Measurements from ENCODE around the gene CNIH2. TPM values are rescaled to one million over a fixed set of nuclear protein-coding genes. Genes with fewer than 3 reads are reported as not detected.

Gene CNIH2
- total RNA-seq, 1 experiment from 2014 or later = 1.3 TPM

DNA sequence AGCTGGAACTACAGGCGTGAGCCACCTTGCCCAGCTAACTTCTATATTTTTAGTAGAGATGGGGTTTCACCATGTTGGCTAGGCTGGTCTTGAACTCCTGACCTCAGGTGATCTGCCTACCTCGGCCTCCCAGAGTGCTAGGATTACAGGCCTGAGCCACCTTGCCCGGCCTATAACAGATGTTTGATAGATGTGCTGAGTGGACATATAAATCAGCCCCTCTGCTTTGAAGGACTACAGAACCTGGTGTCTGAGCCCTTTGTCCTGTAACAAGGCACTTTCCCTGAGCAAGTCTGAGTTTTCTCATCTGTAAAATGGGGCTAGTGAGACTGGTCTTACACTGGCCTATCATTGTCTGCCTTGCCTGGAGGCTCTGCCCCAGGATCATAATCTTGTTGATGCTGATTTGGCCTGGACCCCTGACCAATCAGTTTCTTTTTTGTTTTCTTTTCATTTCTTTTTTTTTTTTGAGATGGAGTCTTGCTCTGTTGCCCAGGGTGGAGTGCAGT is 51.2 kb downstream of the CNIH2 start:
- CTCF ChIA-PET = interaction anchor here (0.7 to 3.7 kb wide), 2 partner anchors 17 to 64 kb away, joined by 3 to 42 read pairs; no protein-coding TSS in a partner anchor
- Histone ChIP-seq H3K9me2 (ENCODE audit: insufficient read depth) (no peaks in the 10 kb centered on the region), H2AFZ (ENCODE audit: low read depth, low read length, poor library complexity, severe bottlenecking) (no peak overlapping the region), H3K27me3 (ENCODE audit: insufficient read depth, low read length) (no peaks in the 10 kb centered on the region), H3K36me3 (ENCODE audit: control insufficient read depth in 1 of 2, insufficient read depth in 2 of 2, low read length in 2 of 2) (peaks cover 2 to 13% of the 10 kb centered on the region in 2 experiments; a peak in 3 of 4 replicates), H3K27ac (ENCODE audit: low read depth, low read length) (peak overlapping the region; percentile 41; the same call in 1 of the 2 replicates), H3K9me3 (ENCODE audit: control insufficient read depth in 1 of 2, insufficient read depth in 1 of 2, low read depth in 1 of 2, low read length in 2 of 2) (no peaks in the 10 kb centered on the region), H3K4me2 (ENCODE audit: low read length) (peak overlapping the region; percentile 73; the same call in 1 of the 2 replicates), H3K9ac (ENCODE audit: low read length) (no peak overlapping the region), H3K4me3 (replicated peaks in 1 of 2; ENCODE audit: low read depth in 1 of 2, low read length in 2 of 2) (no peak overlapping the region), H3K4me1 (ENCODE audit: control insufficient read depth in 1 of 2, insufficient read depth in 2 of 2, low read length in 2 of 2) (peaks cover 17 to 57% of the 10 kb centered on the region in 2 experiments), H4K20me1 (ENCODE audit: insufficient read depth) (no peaks in the 10 kb centered on the region), H3K79me2 (ENCODE audit: insufficient read depth, low read length) (no peaks in the 10 kb centered on the region)
- intact Hi-C loops (cut with micrococcal nuclease) = no loop called here
- POLR2A ChIA-PET = interaction anchor here (1.0 kb wide), 1 partner anchor 17 kb away, joined by 3 read pairs; no protein-coding TSS in a partner anchor
- RAD21 ChIA-PET (ENCODE audit: low non-redundant PET in 1 of 2, low total read pairs in 2 of 2, uncharacterized antibody in 2 of 2, unreplicated experiment in 2 of 2) = interaction anchor here in 1 of 2 experiments (1.9 kb wide), 1 partner anchor 17 kb away, joined by 6 read pairs; no protein-coding TSS in a partner anchor
- DNase-seq (ENCODE audit: low read depth, low spot score) = no peak
- no peak for ATAC-seq
- no TSS peak for BruUV-seq (replicated peaks)
- TF ChIP-seq ZFX (IDR thresholded peaks at IDR 0.05) (0 out of 2 replicates have a peak, but pooled peaks have one; percentile 11), REST (IDR thresholded peaks at IDR 0.05; ENCODE audit: low read depth) (no peak)
- TF ChIP-seq, protein P1, sequence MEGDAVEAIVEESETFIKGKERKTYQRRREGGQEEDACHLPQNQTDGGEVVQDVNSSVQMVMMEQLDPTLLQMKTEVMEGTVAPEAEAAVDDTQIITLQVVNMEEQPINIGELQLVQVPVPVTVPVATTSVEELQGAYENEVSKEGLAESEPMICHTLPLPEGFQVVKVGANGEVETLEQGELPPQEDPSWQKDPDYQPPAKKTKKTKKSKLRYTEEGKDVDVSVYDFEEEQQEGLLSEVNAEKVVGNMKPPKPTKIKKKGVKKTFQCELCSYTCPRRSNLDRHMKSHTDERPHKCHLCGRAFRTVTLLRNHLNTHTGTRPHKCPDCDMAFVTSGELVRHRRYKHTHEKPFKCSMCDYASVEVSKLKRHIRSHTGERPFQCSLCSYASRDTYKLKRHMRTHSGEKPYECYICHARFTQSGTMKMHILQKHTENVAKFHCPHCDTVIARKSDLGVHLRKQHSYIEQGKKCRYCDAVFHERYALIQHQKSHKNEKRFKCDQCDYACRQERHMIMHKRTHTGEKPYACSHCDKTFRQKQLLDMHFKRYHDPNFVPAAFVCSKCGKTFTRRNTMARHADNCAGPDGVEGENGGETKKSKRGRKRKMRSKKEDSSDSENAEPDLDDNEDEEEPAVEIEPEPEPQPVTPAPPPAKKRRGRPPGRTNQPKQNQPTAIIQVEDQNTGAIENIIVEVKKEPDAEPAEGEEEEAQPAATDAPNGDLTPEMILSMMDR (IDR thresholded peaks at IDR 0.05 in 2 of 3, conservative IDR thresholded peaks at IDR 0.05 in 1 of 3; ENCODE audit: borderline replicate concordance in 1 of 3, insufficient read depth in 1 of 3, low read depth in 2 of 3, low read length in 2 of 3) = no peak

Data from HCT116 (cell line).